Skeletal muscle satellite cell (primary cell): ENCODE results near the gene ACSM4.

ENCODE experiments used
- H3K27me3 ChIP-seq: 2 replicates; pipeline ENCODE4 v1.7.0; 2013; ENCODE audit warnings: low read length; ENCODE audit not compliant: control insufficient read depth, insufficient read depth
- H3K36me3 ChIP-seq: 2 replicates; pipeline ENCODE4 v1.7.0; 2013; ENCODE audit warnings: mild to moderate bottlenecking, control low read depth, low read length; ENCODE audit not compliant: insufficient read depth
- H3K4me1 ChIP-seq: 2 replicates; pipeline ENCODE4 v1.7.0; 2013; ENCODE audit warnings: low read length; ENCODE audit not compliant: control insufficient read depth, insufficient read depth
- H3K4me2 ChIP-seq: 2 replicates; pipeline ENCODE4 v1.7.0; 2013; ENCODE audit warnings: mild to moderate bottlenecking, low read length
- H3K4me3 ChIP-seq: 2 replicates; pipeline ENCODE4 v1.7.0; 2013; ENCODE audit warnings: low read length
- H3K9ac ChIP-seq: 2 replicates; pipeline ENCODE4 v1.7.0; 2013; ENCODE audit warnings: mild to moderate bottlenecking, low read depth, low read length, moderate library complexity
- H3K9me3 ChIP-seq: replicated peaks from 2 replicates; pipeline ENCODE4 v1.7.0; 2013; ENCODE audit warnings: mild to moderate bottlenecking, control low read depth, low read length

ACSM4 gene

GRCh38 chr12:7374423-7375144 is 70.7 kb downstream of the ACSM4 start:
- H3K36me3 ChIP-seq, result no peaks in the 10 kb centered on the region
- H3K27me3 ChIP-seq, result no peaks in the 10 kb centered on the region
- H3K4me1 ChIP-seq, result no peaks in the 10 kb centered on the region
- H3K9ac ChIP-seq, result no peak overlapping the region
- H3K9me3 ChIP-seq, result no peaks in the 10 kb centered on the region
- no peak overlapping the region for H3K4me2 ChIP-seq
- H3K4me3 ChIP-seq, result no peak overlapping the region

- no peak overlapping the region for H3K4me3 ChIP-seq
- H3K9ac ChIP-seq, result no peak overlapping the region
- H3K27me3 ChIP-seq, result no peaks in the 10 kb centered on the region
- no peaks in the 10 kb centered on the region for H3K9me3 ChIP-seq
- H3K4me1 ChIP-seq, result no peaks in the 10 kb centered on the region
- H3K4me2 ChIP-seq, result no peak overlapping the region
- H3K36me3 ChIP-seq, result no peaks in the 10 kb centered on the region
Observed at GRCh38 chr12:7375145-7375543, 71.3 kb downstream of the ACSM4 start.

DNA sequence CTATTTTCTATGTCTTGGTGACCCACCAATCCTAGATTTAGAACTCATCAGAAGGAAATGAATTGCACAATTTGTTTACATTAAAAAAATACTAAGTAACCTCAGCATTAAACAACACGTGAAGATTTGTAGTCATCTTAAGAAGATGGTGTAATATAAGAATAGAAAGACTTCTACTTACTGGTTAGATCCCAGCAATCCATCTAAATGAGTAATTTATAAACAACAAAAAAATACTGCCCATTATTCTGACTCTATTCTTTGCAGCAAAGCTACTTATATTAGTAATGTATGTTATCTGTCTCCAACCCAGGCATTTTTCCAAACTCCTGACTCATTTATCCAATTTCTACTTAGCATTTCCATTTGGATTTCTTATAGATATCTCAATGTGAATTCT is 72.3 kb downstream of the ACSM4 start:
- Histone ChIP-seq H3K9me3 (no peaks in the 10 kb centered on the region), H3K4me2 (no peak overlapping the region), H3K27me3 (no peaks in the 10 kb centered on the region), H3K9ac (no peak overlapping the region), H3K4me3 (no peak overlapping the region), H3K36me3 (no peaks in the 10 kb centered on the region), H3K4me1 (no peaks in the 10 kb centered on the region)
